WTC11 (cell line): ENCODE measurements around the gene LINC01488.

Source experiments
- GRHL2 ChIP-seq: fragments of 250-450 bp; sonication (Bioruptor Pico); IDR thresholded peaks from 2 replicates; pipeline ENCODE4 v1.8.0; 2022; ENCODE audit warnings: mild to moderate bottlenecking, moderate library complexity; ENCODE audit not compliant: insufficient replicate concordance, severe bottlenecking
- NFYB ChIP-seq: sonication (generic); formaldehyde crosslinking; conservative IDR thresholded peaks from 2 replicates; pipeline ENCODE4 v1.8.0; 2022; ENCODE audit warnings: low read depth, missing genetic modification reagents
- RELA ChIP-seq: sonication (generic); formaldehyde crosslinking; IDR thresholded peaks from 2 replicates; pipeline ENCODE4 v1.8.1; 2022; ENCODE audit warnings: missing genetic modification reagents, mild to moderate bottlenecking, borderline replicate concordance
- TEAD4 ChIP-seq: sonication (generic); formaldehyde crosslinking; IDR thresholded peaks from 2 replicates; pipeline ENCODE4 v1.8.0; 2022; ENCODE audit warnings: mild to moderate bottlenecking, missing genetic modification reagents
- TF ChIP-seq, protein P1 (sequence below): fragments of 200-600 bp; IDR thresholded peaks from 2 replicates; pipeline ENCODE4 v1.8.0; 2022; ENCODE audit warnings: antibody characterized with exemption
- TF ChIP-seq, protein P2 (sequence below): sonication (generic); formaldehyde crosslinking; IDR thresholded peaks from 2 replicates; pipeline ENCODE4 v1.8.1; 2023; ENCODE audit warnings: mild to moderate bottlenecking, missing genetic modification reagents
- TF ChIP-seq, protein P3 (sequence below): sonication (generic); formaldehyde crosslinking; IDR thresholded peaks from 2 replicates; pipeline ENCODE4 v1.8.0; 2023; ENCODE audit warnings: missing genetic modification reagents
- TF ChIP-seq, protein P4 (sequence below): sonication (generic); formaldehyde crosslinking; IDR thresholded peaks from 2 replicates; pipeline ENCODE4 v1.8.1; 2023; ENCODE audit warnings: mild to moderate bottlenecking, missing genetic modification reagents, moderate library complexity
- TF ChIP-seq, protein P5 (sequence below): sonication (generic); formaldehyde crosslinking; IDR thresholded peaks from 2 replicates; pipeline ENCODE4 v1.8.0; 2023; ENCODE audit warnings: missing genetic modification reagents, mild to moderate bottlenecking, borderline replicate concordance
- TF ChIP-seq, protein P6 (sequence below): sonication (generic); formaldehyde crosslinking; IDR thresholded peaks from 2 replicates; pipeline ENCODE4 v1.8.0; 2022; ENCODE audit warnings: mild to moderate bottlenecking, missing genetic modification reagents

DNA sequence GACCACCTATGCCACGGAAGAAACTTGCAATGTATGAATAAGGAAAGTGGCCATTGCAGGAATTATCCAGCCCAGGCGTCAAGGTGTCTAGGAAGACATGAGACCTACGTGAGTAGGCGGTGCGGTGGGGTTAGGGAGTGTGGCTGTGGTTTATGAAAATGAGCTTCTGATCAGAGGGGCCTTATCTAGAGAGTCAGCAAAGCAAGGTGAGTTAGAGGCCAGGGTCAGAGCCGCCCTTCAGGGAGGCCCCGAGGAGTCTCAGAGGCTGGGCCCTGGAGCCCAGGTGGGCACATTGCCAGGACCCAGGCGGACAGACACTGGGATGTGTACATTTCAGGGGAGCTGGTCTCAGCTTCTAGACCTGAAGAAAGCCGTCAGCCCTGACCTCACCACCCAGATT is 13.8 kb upstream of the LINC01488 start:
- TF ChIP-seq, protein P1, sequence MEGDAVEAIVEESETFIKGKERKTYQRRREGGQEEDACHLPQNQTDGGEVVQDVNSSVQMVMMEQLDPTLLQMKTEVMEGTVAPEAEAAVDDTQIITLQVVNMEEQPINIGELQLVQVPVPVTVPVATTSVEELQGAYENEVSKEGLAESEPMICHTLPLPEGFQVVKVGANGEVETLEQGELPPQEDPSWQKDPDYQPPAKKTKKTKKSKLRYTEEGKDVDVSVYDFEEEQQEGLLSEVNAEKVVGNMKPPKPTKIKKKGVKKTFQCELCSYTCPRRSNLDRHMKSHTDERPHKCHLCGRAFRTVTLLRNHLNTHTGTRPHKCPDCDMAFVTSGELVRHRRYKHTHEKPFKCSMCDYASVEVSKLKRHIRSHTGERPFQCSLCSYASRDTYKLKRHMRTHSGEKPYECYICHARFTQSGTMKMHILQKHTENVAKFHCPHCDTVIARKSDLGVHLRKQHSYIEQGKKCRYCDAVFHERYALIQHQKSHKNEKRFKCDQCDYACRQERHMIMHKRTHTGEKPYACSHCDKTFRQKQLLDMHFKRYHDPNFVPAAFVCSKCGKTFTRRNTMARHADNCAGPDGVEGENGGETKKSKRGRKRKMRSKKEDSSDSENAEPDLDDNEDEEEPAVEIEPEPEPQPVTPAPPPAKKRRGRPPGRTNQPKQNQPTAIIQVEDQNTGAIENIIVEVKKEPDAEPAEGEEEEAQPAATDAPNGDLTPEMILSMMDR = no peak
- TF ChIP-seq, protein P2, sequence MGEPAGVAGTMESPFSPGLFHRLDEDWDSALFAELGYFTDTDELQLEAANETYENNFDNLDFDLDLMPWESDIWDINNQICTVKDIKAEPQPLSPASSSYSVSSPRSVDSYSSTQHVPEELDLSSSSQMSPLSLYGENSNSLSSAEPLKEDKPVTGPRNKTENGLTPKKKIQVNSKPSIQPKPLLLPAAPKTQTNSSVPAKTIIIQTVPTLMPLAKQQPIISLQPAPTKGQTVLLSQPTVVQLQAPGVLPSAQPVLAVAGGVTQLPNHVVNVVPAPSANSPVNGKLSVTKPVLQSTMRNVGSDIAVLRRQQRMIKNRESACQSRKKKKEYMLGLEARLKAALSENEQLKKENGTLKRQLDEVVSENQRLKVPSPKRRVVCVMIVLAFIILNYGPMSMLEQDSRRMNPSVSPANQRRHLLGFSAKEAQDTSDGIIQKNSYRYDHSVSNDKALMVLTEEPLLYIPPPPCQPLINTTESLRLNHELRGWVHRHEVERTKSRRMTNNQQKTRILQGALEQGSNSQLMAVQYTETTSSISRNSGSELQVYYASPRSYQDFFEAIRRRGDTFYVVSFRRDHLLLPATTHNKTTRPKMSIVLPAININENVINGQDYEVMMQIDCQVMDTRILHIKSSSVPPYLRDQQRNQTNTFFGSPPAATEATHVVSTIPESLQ (CRISPR knock-in tag) = no peak
- TF ChIP-seq, protein P3, sequence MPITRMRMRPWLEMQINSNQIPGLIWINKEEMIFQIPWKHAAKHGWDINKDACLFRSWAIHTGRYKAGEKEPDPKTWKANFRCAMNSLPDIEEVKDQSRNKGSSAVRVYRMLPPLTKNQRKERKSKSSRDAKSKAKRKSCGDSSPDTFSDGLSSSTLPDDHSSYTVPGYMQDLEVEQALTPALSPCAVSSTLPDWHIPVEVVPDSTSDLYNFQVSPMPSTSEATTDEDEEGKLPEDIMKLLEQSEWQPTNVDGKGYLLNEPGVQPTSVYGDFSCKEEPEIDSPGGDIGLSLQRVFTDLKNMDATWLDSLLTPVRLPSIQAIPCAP = no peak
- TF ChIP-seq, protein P4, sequence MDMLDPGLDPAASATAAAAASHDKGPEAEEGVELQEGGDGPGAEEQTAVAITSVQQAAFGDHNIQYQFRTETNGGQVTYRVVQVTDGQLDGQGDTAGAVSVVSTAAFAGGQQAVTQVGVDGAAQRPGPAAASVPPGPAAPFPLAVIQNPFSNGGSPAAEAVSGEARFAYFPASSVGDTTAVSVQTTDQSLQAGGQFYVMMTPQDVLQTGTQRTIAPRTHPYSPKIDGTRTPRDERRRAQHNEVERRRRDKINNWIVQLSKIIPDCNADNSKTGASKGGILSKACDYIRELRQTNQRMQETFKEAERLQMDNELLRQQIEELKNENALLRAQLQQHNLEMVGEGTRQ = no peak
- TF ChIP-seq GRHL2 (CRISPR knock-in tag) (no peak), TEAD4 (CRISPR knock-in tag) (no peak), NFYB (no peak), RELA (no peak)
- TF ChIP-seq, protein P5, sequence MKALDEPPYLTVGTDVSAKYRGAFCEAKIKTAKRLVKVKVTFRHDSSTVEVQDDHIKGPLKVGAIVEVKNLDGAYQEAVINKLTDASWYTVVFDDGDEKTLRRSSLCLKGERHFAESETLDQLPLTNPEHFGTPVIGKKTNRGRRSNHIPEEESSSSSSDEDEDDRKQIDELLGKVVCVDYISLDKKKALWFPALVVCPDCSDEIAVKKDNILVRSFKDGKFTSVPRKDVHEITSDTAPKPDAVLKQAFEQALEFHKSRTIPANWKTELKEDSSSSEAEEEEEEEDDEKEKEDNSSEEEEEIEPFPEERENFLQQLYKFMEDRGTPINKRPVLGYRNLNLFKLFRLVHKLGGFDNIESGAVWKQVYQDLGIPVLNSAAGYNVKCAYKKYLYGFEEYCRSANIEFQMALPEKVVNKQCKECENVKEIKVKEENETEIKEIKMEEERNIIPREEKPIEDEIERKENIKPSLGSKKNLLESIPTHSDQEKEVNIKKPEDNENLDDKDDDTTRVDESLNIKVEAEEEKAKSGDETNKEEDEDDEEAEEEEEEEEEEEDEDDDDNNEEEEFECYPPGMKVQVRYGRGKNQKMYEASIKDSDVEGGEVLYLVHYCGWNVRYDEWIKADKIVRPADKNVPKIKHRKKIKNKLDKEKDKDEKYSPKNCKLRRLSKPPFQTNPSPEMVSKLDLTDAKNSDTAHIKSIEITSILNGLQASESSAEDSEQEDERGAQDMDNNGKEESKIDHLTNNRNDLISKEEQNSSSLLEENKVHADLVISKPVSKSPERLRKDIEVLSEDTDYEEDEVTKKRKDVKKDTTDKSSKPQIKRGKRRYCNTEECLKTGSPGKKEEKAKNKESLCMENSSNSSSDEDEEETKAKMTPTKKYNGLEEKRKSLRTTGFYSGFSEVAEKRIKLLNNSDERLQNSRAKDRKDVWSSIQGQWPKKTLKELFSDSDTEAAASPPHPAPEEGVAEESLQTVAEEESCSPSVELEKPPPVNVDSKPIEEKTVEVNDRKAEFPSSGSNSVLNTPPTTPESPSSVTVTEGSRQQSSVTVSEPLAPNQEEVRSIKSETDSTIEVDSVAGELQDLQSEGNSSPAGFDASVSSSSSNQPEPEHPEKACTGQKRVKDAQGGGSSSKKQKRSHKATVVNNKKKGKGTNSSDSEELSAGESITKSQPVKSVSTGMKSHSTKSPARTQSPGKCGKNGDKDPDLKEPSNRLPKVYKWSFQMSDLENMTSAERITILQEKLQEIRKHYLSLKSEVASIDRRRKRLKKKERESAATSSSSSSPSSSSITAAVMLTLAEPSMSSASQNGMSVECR = no peak
- TF ChIP-seq, protein P6, sequence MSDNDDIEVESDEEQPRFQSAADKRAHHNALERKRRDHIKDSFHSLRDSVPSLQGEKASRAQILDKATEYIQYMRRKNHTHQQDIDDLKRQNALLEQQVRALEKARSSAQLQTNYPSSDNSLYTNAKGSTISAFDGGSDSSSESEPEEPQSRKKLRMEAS (CRISPR knock-in tag) = no peak
